SH-SY5Y (cell line): ENCODE data around the gene MYBPC1.

Experiments
- GATA2 ChIP-seq: IDR thresholded peaks from 2 replicates; pipeline ENCODE4 v1.6.1; 2011; ENCODE audit warnings: mild to moderate bottlenecking, low read depth, low read length
- GATA3 ChIP-seq: IDR thresholded peaks from 2 replicates; pipeline ENCODE4 v1.6.1; 2011; ENCODE audit warnings: low read depth, mild to moderate bottlenecking, low read length, moderate library complexity

- TF ChIP-seq GATA2 (no peak), GATA3 (no peak)
Measured at GRCh38 chr12:101671157-101671791, 76.5 kb downstream of the MYBPC1 start.
